ENCODE results near the gene ORC4. TPM values are rescaled to one million over a fixed set of nuclear protein-coding genes. Genes with fewer than 3 reads are reported as not detected.
"Not testable (repeated sequence)": the region's sequence is repeated elsewhere in the genome, so short reads cannot be mapped to it uniquely, and the experiment has no call there.

The ORC4 gene
- total RNA-seq, 5 donors from 2014 or later (not counting 1 experiment from before 2014, with no cell fraction given): 40.3 to 46.8 (median 42.1) TPM

DNA sequence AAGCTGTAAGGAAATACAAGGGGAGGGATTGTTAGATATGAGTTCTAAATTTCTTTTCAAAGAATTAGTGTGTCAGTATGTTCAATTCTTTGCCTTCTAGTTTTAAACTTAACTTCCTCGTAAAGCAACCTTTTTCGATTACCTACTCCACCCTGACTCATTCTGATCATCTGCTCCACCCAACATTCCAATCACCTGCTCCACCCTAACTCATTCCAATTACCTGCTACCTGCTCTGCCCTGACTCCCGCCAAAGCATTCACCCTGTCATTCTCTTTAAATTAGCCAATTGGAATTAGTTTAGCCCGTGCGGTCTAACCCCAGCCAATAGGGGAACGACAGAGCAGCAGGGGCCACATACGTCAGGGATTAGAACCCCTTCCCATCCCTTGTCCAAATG, 12.1 kb downstream of the ORC4 start:
- ATAC-seq (replicated peaks in 1 of 4); H3K4me1 ChIP-seq (ENCODE audit: control insufficient read depth in 1 of 2, extremely low read depth in 1 of 2, insufficient read depth in 2 of 2, low read length in 2 of 2); H3K27me3 Mint-ChIP-seq; H3K36me3 ChIP-seq (ENCODE audit: control insufficient read depth in 2 of 2, extremely low read depth in 1 of 2, insufficient read depth in 1 of 2, low read length in 1 of 2); H3K4me3 ChIP-seq (ENCODE audit: control insufficient read depth in 1 of 2, extremely low read depth in 1 of 2, low read length in 1 of 2); DNase-seq; H3K27ac ChIP-seq (ENCODE audit: low read length); H3K9me3 ChIP-seq; H3K4me3 Mint-ChIP-seq; H3K27ac Mint-ChIP-seq; H3K27me3 ChIP-seq (replicated peaks in 1 of 2; ENCODE audit: control insufficient read depth in 2 of 2, extremely low read depth in 1 of 2, insufficient read depth in 2 of 2, low read length in 1 of 2): not testable (repeated sequence)
- WGBS (ENCODE audit: insufficient coverage): 94% methylated on average over 3 of the region's 7 CpGs
- peaks cover 57% of the 10 kb centered on the region for H3K36me3 Mint-ChIP-seq
- H3K4me1 Mint-ChIP-seq: peaks cover 60 to 83% (median 64%) of the 10 kb centered on the region in 3 donors
- CTCF ChIA-PET: interaction anchor here in 1 of 2 donors (1.2 kb wide), 1 partner anchor 22 kb away, joined by 3 read pairs; no protein-coding TSS in a partner anchor
- POLR2A ChIA-PET: interaction anchor here in 1 of 2 donors (0.7 kb wide), 1 partner anchor 10 kb away, joined by 5 read pairs; no protein-coding TSS in a partner anchor
- peaks cover 9 to 18% (median 14%) of the 10 kb centered on the region in 3 donors for H3K9me3 Mint-ChIP-seq

DNA sequence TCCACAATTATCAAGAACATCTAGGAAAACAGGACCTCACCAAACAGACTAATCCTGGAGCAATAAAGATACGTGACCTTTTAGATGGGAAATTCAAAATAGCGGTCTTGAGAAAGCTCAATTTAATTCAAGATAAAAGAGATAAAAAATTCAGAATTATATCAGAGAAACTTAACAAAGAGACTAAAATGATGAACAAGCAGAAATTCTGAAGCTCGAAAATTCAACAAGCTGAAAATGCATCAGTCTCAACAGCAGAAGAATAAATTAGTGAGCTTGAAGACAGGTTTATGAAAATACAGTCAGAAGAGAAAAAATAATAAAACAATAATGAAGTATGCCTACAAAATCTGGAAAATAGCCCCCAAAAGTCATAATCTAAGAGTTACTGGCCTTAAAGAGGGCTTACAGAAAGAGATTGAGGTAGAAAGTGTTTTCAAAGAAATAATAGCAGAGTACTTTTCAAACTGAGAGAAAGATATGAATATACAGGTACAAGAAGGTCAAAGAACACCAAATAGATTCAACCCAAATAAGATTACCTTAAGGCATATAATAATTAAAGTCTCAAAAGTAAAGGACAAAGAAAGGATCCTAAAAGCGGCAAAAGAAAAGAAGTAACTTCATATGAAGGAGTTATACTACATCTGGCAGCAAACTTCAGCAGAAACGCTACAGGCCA, 13.2 kb downstream of the ORC4 start:
- no peaks in the 10 kb centered on the region for H3K27me3 ChIP-seq (replicated peaks in 1 of 2; ENCODE audit: control insufficient read depth in 2 of 2, extremely low read depth in 1 of 2, insufficient read depth in 2 of 2, low read length in 1 of 2)
- no peaks in the 10 kb centered on the region for H3K36me3 ChIP-seq (ENCODE audit: control insufficient read depth in 2 of 2, extremely low read depth in 1 of 2, insufficient read depth in 1 of 2, low read length in 1 of 2)
- H3K4me3 Mint-ChIP-seq: no peak overlapping the region
- DNase-seq: no peak
- CTCF ChIA-PET: no interaction called here
- no peaks in the 10 kb centered on the region for H3K9me3 ChIP-seq
- H3K4me1 ChIP-seq (ENCODE audit: control insufficient read depth in 1 of 2, extremely low read depth in 1 of 2, insufficient read depth in 2 of 2, low read length in 2 of 2): no peaks in the 10 kb centered on the region
- peaks cover 62% of the 10 kb centered on the region for H3K36me3 Mint-ChIP-seq
- H3K27ac Mint-ChIP-seq: no peak overlapping the region
- peaks cover 15 to 24% (median 17%) of the 10 kb centered on the region in 3 donors for H3K9me3 Mint-ChIP-seq
- no peaks in the 10 kb centered on the region for H3K27me3 Mint-ChIP-seq
- no peak for ATAC-seq (replicated peaks in 1 of 4)
- peaks cover 57 to 83% (median 58%) of the 10 kb centered on the region in 3 donors for H3K4me1 Mint-ChIP-seq
- WGBS (ENCODE audit: insufficient coverage): 100% methylated on average over 1 of the region's 5 CpGs
- H3K4me3 ChIP-seq (ENCODE audit: control insufficient read depth in 1 of 2, extremely low read depth in 1 of 2, low read length in 1 of 2): no peak overlapping the region
- H3K27ac ChIP-seq (ENCODE audit: low read length): no peak overlapping the region
- POLR2A ChIA-PET: no interaction called here

DNA sequence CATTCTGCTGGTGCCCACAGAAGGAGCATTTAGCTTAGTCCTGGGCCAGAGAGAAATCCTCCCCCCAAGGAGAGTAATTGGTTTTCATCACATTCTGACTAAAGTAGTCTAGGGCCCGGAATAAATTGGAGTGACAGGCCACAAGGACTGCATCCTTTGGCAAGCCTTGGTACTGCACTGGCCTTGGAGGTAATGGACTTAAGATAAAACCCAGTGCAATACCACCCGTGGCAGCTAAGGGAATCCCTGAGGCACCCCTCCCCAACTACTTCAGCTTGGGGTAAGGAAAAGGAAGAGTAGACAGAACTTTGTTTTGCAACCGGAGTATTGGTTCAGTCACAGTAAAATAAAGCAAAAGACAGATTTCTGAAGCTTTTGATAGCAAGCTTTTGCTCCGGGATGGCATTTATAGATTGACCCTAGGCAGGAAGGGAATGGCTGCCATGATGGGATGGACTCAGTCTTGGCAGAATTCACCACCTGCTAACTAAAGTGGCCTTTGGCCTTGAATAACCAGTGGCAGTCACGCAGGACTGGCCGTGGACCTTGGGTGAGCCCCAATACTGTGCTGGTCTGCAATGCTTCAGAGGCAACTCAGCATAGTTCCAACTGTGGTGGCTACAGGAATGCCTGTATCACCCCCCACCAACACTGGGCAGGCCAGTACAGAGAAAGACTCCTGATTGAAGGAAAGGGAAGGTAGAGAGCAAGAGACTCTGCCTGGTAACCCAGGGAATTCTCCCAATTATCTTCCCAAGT, 14.1 kb downstream of the ORC4 start:
- WGBS (ENCODE audit: insufficient coverage): 100% methylated on average over 1 of the region's 6 CpGs
- Histone ChIP-seq H3K4me3 (ENCODE audit: control insufficient read depth in 1 of 2, extremely low read depth in 1 of 2, low read length in 1 of 2) (no peak overlapping the region), H3K27ac (ENCODE audit: low read length) (no peak overlapping the region), H3K4me1 (ENCODE audit: control insufficient read depth in 1 of 2, extremely low read depth in 1 of 2, insufficient read depth in 2 of 2, low read length in 2 of 2) (no peaks in the 10 kb centered on the region), H3K9me3 (no peaks in the 10 kb centered on the region), H3K27me3 (replicated peaks in 1 of 2; ENCODE audit: control insufficient read depth in 2 of 2, extremely low read depth in 1 of 2, insufficient read depth in 2 of 2, low read length in 1 of 2) (no peaks in the 10 kb centered on the region), H3K36me3 (ENCODE audit: control insufficient read depth in 2 of 2, extremely low read depth in 1 of 2, insufficient read depth in 1 of 2, low read length in 1 of 2) (no peaks in the 10 kb centered on the region)
- DNase-seq: no peak
- CTCF ChIA-PET: interaction anchor here in 1 of 2 donors (0.6 kb wide), 1 partner anchor 792 kb away, joined by 3 read pairs; no protein-coding TSS in a partner anchor
- Mint-ChIP-seq H3K27ac (no peak overlapping the region), H3K36me3 (peaks cover 67% of the 10 kb centered on the region), H3K9me3 (peaks cover 21 to 28% (median 24%) of the 10 kb centered on the region in 3 donors), H3K4me1 (peaks cover 58 to 83% (median 63%) of the 10 kb centered on the region in 3 donors), H3K27me3 (no peaks in the 10 kb centered on the region), H3K4me3 (no peak overlapping the region)
- no peak for ATAC-seq (replicated peaks in 1 of 4)
- POLR2A ChIA-PET: no interaction called here

DNA sequence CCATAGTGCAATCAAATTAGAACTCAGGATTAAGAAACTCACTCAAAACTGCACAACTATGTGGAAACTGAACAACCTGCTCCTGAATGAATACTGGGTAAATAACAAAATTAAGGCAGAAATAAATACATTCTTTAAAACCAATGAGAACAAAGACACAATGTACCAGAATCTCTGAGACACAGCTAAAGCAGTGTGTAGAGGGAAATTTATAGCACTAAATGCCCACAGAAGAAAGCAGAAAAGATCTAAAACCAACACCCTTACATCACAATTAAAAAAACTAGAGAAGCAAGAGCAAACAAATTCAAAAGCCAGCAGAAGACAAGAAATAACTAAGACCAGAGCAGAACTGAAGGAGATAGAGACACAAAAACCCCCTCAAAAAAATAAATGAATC, 18.1 kb downstream of the ORC4 start:
- H3K27ac Mint-ChIP-seq; DNase-seq; H3K27ac ChIP-seq (ENCODE audit: low read length); H3K9me3 ChIP-seq; H3K27me3 ChIP-seq (replicated peaks in 1 of 2; ENCODE audit: control insufficient read depth in 2 of 2, extremely low read depth in 1 of 2, insufficient read depth in 2 of 2, low read length in 1 of 2); H3K4me3 Mint-ChIP-seq; H3K4me3 ChIP-seq (ENCODE audit: control insufficient read depth in 1 of 2, extremely low read depth in 1 of 2, low read length in 1 of 2); H3K4me1 ChIP-seq (ENCODE audit: control insufficient read depth in 1 of 2, extremely low read depth in 1 of 2, insufficient read depth in 2 of 2, low read length in 2 of 2); H3K27me3 Mint-ChIP-seq; ATAC-seq (replicated peaks in 1 of 4); H3K36me3 ChIP-seq (ENCODE audit: control insufficient read depth in 2 of 2, extremely low read depth in 1 of 2, insufficient read depth in 1 of 2, low read length in 1 of 2): not testable (repeated sequence)
- peaks cover 7 to 17% (median 16%) of the 10 kb centered on the region in 3 donors for H3K9me3 Mint-ChIP-seq
- peaks cover 63 to 82% (median 71%) of the 10 kb centered on the region in 3 donors for H3K4me1 Mint-ChIP-seq
- CTCF ChIA-PET: interaction anchor here in 1 of 2 donors (0.8 kb wide), 1 partner anchor 550 kb away, joined by 3 read pairs; no protein-coding TSS in a partner anchor
- peaks cover 63% of the 10 kb centered on the region for H3K36me3 Mint-ChIP-seq
- POLR2A ChIA-PET: interaction anchor here in 1 of 2 donors (0.6 kb wide), 1 partner anchor 624 kb away, joined by 8 read pairs; no protein-coding TSS in a partner anchor

DNA sequence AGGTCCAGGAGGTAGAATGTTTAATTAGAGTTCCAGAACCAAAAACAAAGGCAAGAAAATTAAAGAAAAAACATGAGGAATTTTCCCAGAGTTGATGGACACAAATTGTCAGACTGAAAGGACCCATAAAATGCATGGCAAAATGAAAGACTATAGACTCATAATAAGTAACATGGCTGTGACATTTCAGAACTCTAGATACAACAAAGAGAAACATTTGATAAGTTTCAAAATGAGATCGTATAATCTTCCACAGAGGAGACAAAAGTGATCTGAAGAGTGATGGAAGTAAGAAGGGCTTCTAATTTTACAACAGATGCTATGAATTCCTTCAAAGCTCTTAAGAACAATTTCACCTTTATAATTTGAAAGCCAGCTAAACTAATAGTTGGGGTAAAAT, 20.4 kb downstream of the ORC4 start:
- WGBS (ENCODE audit: insufficient coverage): no CpG with 5 or more reads among the region's 1 CpG
- Mint-ChIP-seq H3K36me3 (peaks cover 58% of the 10 kb centered on the region), H3K27me3 (no peaks in the 10 kb centered on the region)

DNA sequence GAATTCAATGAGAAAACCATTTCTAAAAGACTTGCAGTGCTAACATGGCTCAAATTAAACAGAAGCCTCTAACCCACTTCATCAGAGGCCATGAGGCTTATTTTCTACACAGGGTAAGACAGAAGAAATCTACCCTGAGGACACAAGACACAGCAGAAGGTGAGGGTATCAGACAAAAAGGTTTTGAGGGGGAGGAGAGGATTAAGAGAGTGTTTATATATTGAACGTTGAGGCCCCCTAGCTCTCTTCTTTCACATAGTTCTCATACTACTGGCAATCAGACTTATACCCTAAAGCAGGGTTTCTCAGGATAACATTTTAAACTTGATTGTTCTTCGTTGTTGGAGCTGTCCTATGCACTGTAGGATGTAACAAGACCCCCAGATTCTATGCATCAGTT, 21.4 kb downstream of the ORC4 start:
- Histone ChIP-seq H3K4me1 (ENCODE audit: control insufficient read depth in 1 of 2, extremely low read depth in 1 of 2, insufficient read depth in 2 of 2, low read length in 2 of 2) (peaks cover 0 to 2% of the 10 kb centered on the region in 2 experiments), H3K36me3 (ENCODE audit: control insufficient read depth in 2 of 2, extremely low read depth in 1 of 2, insufficient read depth in 1 of 2, low read length in 1 of 2) (no peaks in the 10 kb centered on the region), H3K27ac (ENCODE audit: low read length) (no peak overlapping the region), H3K4me3 (ENCODE audit: control insufficient read depth in 1 of 2, extremely low read depth in 1 of 2, low read length in 1 of 2) (no peak overlapping the region), H3K27me3 (replicated peaks in 1 of 2; ENCODE audit: control insufficient read depth in 2 of 2, extremely low read depth in 1 of 2, insufficient read depth in 2 of 2, low read length in 1 of 2) (no peaks in the 10 kb centered on the region), H3K9me3 (no peaks in the 10 kb centered on the region)
- Mint-ChIP-seq H3K27me3 (no peaks in the 10 kb centered on the region), H3K4me3 (no peak overlapping the region), H3K4me1 (peaks cover 58 to 66% (median 62%) of the 10 kb centered on the region in 3 donors), H3K9me3 (peaks cover 17 to 20% (median 19%) of the 10 kb centered on the region in 3 donors), H3K36me3 (peaks cover 55% of the 10 kb centered on the region), H3K27ac (peak overlapping the region in 1 of 2 donors; percentile 1)
- no peak for ATAC-seq (replicated peaks in 1 of 4)
- POLR2A ChIA-PET: interaction anchor here in 1 of 2 donors (0.6 to 0.7 kb wide), 2 partner anchors 11 to 764 kb away, joined by 3 read pairs; no protein-coding TSS in a partner anchor
- no CpG with 5 or more reads among the region's 2 CpGs for WGBS (ENCODE audit: insufficient coverage)
- DNase-seq: no peak
- CTCF ChIA-PET: interaction anchor here in 1 of 2 donors (1.3 kb wide), 1 partner anchor 9 kb away, joined by 3 read pairs; no protein-coding TSS in a partner anchor

More for the DNA sequence above, 20.4 kb downstream of the ORC4 start:
- no peaks in the 10 kb centered on the region for H3K9me3 ChIP-seq
- H3K4me1 ChIP-seq (ENCODE audit: control insufficient read depth in 1 of 2, extremely low read depth in 1 of 2, insufficient read depth in 2 of 2, low read length in 2 of 2): peaks cover 0 to 2% of the 10 kb centered on the region in 2 experiments
- DNase-seq (no peak), ATAC-seq (replicated peaks in 1 of 4) (no peak)
- no peaks in the 10 kb centered on the region for H3K36me3 ChIP-seq (ENCODE audit: control insufficient read depth in 2 of 2, extremely low read depth in 1 of 2, insufficient read depth in 1 of 2, low read length in 1 of 2)
- no peak overlapping the region for H3K4me3 ChIP-seq (ENCODE audit: control insufficient read depth in 1 of 2, extremely low read depth in 1 of 2, low read length in 1 of 2)
- ChIA-PET POLR2A (interaction anchor here in 1 of 2 donors (0.6 kb wide), 1 partner anchor 413 kb away, joined by 7 read pairs; no protein-coding TSS in a partner anchor), CTCF (interaction anchor here in 1 of 2 donors (1.1 kb wide), 1 partner anchor 9 kb away, joined by 3 read pairs; no protein-coding TSS in a partner anchor)
- H3K27ac ChIP-seq (ENCODE audit: low read length): no peak overlapping the region
- H3K4me3 Mint-ChIP-seq: no peak overlapping the region
- no peaks in the 10 kb centered on the region for H3K27me3 ChIP-seq (replicated peaks in 1 of 2; ENCODE audit: control insufficient read depth in 2 of 2, extremely low read depth in 1 of 2, insufficient read depth in 2 of 2, low read length in 1 of 2)
- H3K4me1 Mint-ChIP-seq: peaks cover 59 to 72% (median 69%) of the 10 kb centered on the region in 3 donors
- H3K27ac Mint-ChIP-seq: no peak overlapping the region
- H3K9me3 Mint-ChIP-seq: peaks cover 16 to 20% (median 19%) of the 10 kb centered on the region in 3 donors

All from T-cell (primary cell).